GM21390 (cell line): ENCODE results near the gene PACSIN1.
"Not testable (repeated sequence)": the region's sequence is repeated elsewhere in the genome, so short reads cannot be mapped to it uniquely, and the experiment has no call there.

ENCODE experiments used
- ATAC-seq: cut with Tn5 transposase; IDR thresholded peaks from one replicate; pipeline ENCODE4 v1.9.1; 2021; ENCODE audit not compliant: unreplicated experiment

Gene PACSIN1

GRCh38 chr6:34484899-34485298, 19.0 kb downstream of the PACSIN1 start:
- no peak for ATAC-seq

GRCh38 chr6:34485321-34486060, 19.6 kb downstream of the PACSIN1 start:
- ATAC-seq = no peak

- no peak for ATAC-seq
These were observed 20.3 kb downstream of the PACSIN1 start for GRCh38 chr6:34486106-34486740.

- not testable (repeated sequence) for ATAC-seq
These were observed 21.0 kb downstream of the PACSIN1 start for GRCh38 chr6:34486886-34487285.

GRCh38 chr6:34487536-34487935, 21.7 kb downstream of the PACSIN1 start:
- no peak for ATAC-seq

GRCh38 chr6:34489207-34489805, 23.4 kb downstream of the PACSIN1 start:
- no peak for ATAC-seq

GRCh38 chr6:34490390-34491090, 24.7 kb downstream of the PACSIN1 start:
- ATAC-seq = no peak

- ATAC-seq = no peak
These were observed 25.2 kb downstream of the PACSIN1 start for GRCh38 chr6:34491091-34491430.

- ATAC-seq = no peak
These were observed 27.5 kb downstream of the PACSIN1 start for GRCh38 chr6:34493344-34493743.

GRCh38 chr6:34494973-34495372, 29.1 kb downstream of the PACSIN1 start:
- no peak for ATAC-seq

GRCh38 chr6:34496103-34496685, 30.3 kb downstream of the PACSIN1 start:
- ATAC-seq = no peak

- ATAC-seq = no peak
These were observed 31.5 kb downstream of the PACSIN1 start for GRCh38 chr6:34497411-34497810.

- ATAC-seq = no peak
These were observed 40.8 kb downstream of the PACSIN1 start for GRCh38 chr6:34506718-34507117.

GRCh38 chr6:34508425-34508824, 42.5 kb downstream of the PACSIN1 start:
- no peak for ATAC-seq

- ATAC-seq = no peak
These were observed 43.9 kb downstream of the PACSIN1 start for GRCh38 chr6:34509782-34510181.

GRCh38 chr6:34510299-34510698, 44.4 kb downstream of the PACSIN1 start:
- ATAC-seq = no peak

GRCh38 chr6:34511214-34511914, 45.5 kb downstream of the PACSIN1 start:
- no peak for ATAC-seq

- ATAC-seq = no peak
These were observed 46.2 kb downstream of the PACSIN1 start for GRCh38 chr6:34511915-34512737.

GRCh38 chr6:34512738-34513115, 46.9 kb downstream of the PACSIN1 start:
- ATAC-seq = no peak

GRCh38 chr6:34513646-34514045, 47.8 kb downstream of the PACSIN1 start:
- ATAC-seq = no peak
